ENCODE measurements around the gene SLC12A8.

Gene SLC12A8

GRCh38 chr3:125069968-125070745 is 142.4 kb downstream of the SLC12A8 start:
- no peak for DNase-seq

DNA sequence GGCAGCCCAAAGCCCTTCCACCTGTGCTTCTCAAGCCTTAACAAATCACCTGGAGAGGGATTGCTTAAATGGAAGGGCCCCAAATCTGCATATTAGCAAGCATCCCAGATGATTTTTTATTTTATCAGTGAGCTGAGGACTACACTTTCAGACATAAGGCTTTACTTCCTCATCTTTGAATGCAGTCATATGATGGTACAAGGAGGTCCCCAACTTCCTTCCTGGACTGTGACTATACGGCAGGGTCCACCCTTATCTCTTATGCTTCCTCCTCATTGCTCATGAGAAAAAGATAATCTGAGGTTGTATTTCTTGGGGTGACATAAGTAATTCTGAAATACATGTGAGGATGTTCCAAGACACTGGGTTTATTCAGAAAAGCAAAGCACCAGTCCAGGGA is 143.1 kb downstream of the SLC12A8 start:
- no peak for DNase-seq

DNA sequence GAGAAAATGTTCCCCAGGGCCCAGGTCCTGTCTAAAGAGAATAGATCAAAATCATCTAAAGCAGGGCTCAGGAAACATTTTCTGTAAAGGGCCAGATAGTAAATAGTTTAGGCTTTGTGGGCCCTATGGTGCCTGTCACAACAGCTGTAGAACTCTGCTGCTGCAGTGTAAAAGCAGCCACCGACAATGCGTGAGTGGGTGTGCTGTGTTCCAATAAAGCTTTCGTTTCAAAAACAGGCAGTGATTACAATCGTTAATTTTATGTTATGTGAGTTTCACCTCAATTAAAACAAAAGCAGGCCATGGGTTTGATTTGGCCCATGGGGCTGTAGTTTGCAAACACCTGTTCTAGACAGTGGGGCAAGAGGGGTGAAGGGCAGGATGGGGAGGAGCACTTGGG is 144.3 kb downstream of the SLC12A8 start:
- DNase-seq, result no peak

- DNase-seq, result no peak
These were observed 145.3 kb downstream of the SLC12A8 start for GRCh38 chr3:125067225-125067624.

DNA sequence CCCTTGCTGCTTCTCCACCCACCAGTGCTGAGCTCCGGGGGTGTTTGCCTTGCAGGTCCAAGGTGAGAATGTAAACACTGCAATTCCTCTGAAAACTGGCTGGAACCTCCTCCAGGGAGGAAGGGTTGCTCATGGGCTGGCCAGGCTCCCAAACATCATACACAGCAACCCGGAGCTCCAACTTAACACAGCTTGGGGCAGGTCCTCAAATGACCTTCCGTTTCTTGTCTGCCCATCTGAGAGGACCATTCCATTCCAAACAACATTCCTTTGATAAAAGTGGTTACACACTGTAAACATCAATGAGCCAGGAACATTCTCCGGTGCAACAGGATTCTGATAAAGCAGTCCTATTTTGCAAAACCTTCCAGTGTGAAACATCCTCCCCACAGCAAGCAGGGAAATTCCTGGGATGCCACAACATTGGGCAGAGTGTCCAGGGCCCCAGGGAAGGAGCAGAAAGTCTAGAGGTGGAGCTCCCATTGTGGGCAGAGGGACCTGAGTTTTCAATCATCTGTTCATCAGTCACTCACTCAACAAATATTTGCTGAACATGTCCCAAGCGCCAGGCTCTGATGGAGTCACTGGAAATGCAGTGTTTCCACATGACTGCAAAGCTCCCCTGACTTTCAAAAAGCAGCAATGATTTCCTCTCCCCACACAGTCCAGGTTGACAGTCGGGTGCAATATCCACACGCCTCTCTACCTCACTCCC is 149.5 kb downstream of the SLC12A8 start:
- no peak for DNase-seq

- DNase-seq, result no peak
These were observed 150.9 kb downstream of the SLC12A8 start for GRCh38 chr3:125061646-125062045.

GRCh38 chr3:125061170-125061569 is 151.4 kb downstream of the SLC12A8 start:
- no peak for DNase-seq

DNA sequence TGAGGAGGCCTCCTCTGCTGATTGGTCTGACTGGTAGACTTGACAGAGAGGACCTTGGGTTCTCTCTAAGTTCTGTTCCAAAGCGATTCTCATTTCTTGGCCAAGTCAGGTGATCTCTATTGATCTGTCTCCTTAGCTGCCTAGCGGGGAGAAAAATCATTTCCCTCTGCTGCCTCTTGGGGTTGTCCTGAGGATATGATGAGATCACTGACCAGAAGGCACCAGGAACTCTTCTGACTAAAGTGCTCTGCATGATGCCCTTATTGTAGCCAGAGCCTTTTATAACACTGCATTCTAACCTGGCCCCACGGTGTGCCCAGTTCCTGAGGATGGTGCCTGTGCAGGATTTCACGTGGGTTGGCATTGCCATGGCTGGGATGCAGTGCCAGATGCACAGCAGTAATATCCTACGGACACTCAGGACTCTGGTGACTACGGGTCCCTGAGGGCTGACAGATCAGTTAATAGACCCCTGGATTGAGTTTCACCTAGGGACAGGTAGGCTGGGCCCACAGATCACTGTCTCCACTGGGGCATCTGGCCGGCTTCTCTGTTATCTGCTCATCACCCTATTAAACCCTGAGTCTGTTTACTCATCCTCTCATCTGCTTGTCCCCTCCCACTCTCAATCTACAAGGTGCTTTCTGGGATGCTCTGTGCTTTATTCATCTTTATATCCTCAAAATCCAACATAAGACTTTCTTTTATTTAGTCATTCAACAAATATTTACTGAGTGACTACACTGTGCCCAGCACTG is 152.9 kb downstream of the SLC12A8 start:
- no peak for DNase-seq

DNA sequence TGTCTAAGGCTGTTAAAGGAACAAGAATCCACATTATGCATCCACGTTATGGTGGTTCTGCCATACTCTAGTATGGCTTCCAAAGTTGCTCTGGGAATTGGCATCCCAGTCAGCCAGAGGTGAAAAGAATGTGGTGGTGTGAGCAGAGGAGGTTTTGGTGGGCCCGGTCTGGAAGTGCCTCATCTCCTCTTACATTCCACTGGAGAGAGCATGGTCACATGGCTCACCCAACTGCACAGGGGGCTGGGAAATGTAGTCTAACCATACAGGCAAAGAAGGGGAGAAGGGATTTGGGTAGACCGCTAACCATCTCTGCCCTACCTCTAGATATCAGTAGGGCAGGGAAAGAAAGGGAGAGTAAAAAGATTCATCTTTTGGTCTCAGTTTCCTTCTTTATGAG is 153.6 kb downstream of the SLC12A8 start:
- no peak for DNase-seq

GRCh38 chr3:125058529-125058928 is 154.0 kb downstream of the SLC12A8 start:
- no peak for DNase-seq

DNA sequence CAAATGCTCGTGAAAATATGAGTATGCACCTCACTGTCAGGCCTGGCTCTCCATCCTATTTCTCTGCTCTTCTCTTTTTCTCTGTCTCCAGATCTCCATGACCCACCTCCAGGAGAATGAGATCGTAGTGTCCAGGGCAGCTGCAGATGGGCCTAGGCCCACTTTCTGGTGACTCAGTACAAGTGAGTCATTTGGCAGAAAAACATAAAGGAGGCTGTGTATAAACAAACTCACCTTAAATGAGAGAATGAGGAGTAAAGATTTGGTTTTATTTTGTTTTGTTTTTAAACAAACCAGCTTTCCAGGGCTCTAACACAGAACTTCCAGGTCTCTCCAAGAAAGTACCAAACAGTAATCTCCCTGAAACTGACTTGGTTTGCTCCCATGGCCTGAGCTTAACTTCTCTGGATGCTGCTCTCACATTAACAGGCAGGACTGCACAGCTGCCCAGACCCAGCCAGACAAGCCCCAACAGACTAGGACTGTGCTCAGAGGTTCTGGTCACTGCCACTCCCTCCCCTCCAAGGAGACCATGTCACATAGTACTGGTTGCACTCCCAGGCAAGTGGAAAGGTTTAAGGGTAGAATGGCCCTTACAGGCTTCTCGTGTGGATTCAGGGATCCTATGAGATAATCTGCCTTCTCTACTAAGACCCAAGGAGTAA is 155.2 kb downstream of the SLC12A8 start:
- no peak for DNase-seq

- DNase-seq, result peak; percentile 81
These were observed 156.4 kb downstream of the SLC12A8 start, which contains the start of gene HEG1 for GRCh38 chr3:125055913-125056745. Gene HEG1, minus strand, starts transcription at chr3:125055997. Its CDS starts 107 bp downstream, at chr3:125055890.

DNA sequence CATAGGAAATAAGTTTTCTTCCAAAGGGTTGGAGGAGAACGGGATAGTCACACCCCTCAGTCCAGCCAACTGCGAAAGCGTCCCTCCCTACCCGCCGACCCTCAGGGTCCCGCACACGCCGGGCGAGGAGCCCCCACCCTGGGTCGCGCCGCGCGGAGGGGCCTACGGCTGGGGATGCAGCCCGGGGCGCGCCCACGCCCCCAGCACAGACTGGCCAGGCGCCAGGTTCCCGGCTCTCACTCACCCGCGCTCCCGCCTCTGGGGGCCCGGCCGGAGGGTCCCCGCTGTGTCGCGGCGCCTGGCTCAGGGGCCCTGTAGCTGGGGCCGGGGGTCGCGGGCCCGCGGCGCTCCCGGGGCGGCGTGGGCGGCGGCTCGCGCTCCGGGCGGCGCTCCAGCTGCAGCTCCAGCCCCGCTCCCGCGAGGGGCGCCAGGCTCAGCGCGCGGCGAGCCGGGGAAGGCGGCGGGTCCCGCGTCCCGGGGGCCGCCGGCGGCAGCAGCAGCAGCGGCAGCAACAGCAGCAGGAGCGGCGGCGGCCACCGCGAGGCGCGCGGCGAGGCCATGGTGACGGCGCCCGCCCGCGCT is 157.1 kb downstream of the SLC12A8 start:
- DNase-seq, result no peak

DNA sequence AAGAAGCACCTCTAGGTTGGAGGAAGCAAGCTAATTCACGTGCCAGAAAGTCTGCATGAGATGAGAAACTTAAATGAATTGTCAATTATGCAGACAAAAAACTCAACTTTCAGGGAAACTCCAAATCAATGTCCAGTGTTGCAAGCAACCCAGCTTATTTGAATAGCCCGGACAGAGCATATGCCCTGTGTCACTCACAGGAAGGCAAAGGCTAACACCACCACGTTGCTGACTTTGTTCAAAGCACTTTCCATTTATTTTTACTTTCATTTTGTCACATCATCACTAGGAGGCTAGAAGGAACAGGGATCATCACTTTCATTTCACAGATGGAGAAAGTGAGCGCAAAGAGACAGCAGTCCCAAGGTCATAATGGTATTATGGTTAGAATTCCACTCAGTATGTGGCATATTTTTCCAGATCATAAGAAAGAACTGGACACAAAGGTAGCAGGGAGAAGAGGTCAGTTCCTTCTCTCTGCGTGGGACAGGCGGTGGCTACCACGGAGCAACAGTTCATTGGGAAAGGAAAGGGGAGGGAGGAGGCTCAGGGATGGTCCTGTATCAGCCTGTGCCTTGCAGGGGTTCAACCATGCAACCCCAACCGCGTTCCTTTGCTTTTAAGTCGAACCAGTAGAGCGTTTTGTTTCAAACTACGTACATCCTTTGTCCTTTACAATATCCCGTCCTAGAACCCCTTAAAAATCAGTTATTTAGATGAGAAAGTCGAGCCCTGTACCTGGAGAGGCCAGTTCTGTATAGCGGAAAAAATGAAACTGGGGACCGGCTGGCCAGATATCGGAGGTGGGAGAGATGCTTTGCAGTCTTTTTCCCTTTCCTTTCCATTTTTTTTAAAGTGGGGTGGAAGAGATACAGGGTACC is 157.9 kb downstream of the SLC12A8 start:
- DNase-seq, result no peak

DNA sequence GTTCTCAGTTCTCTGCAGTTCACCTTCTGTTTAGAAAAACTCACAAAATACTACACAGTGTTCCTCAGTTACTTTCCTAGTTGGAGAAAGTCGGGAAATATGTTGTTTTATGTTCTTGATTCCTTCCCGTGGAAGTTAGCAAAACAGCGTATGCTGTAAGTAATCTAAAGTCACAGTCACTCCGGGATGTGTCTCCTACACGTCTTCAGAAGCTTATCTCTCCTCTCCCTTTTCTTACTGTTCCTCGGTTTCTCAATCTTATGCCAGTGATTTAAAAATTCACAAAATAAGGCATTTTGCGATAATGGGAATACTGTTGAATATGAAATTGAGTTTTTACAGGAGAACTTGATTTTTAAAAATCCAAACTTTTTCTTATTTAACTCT is 158.5 kb downstream of the SLC12A8 start:
- DNase-seq, result no peak

GRCh38 chr3:125053304-125053699 is 159.2 kb downstream of the SLC12A8 start:
- DNase-seq, result no peak

DNA sequence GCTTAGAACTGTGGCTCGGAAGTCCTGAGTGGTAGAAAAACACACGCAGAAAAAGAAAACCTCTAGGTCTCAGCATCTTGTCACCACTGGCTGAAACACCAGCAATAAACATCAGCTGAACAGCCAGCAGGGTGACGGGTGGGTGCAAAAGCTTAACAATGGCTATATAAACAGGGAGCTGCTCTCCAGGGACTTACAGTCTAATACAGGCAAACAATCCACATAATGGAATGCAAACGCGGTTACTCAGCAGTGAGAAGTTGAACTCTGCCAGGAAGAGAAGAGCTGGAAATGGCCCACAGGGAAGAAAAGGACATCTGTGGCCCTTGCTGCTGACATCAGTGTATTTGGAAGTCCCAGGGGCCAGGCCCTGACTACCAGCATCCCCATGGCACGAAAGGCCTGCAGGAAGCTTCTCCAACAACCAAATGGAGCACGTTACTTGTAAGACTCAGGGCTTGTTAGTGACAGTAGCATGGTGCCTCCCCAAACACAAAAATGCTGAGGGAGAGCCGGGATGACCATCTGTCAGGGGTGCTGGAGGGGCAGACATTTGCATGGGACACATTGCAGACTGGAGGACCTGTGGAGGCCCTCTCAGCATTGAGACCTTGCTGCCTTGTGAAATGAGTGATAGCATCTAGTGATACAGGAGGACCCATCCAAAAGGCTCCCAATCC is 159.8 kb downstream of the SLC12A8 start:
- no peak for DNase-seq

- DNase-seq, result peak; percentile 75
These were observed 160.6 kb downstream of the SLC12A8 start for GRCh38 chr3:125051715-125052581.

DNA sequence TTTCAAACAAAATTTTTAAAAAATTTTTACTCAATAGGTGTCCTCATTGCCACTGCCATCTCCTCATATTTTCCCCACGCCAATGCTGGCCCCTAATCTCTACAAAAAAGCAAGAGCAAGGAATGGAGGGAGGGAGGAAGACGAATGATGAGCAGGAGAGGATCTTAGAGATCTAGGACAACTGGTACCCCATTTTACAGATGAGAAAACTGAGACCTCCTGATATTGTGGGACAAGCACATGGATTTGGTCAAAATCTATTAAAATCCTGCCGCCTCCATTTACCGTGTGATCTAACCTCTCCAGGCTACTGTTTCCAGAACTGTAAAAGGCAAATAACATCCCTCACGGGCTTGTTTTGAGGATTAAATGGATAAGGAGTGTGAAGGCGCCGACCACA is 161.3 kb downstream of the SLC12A8 start:
- no peak for DNase-seq
